Activated naive CD4-positive, alpha-beta T cell treated with Interleukin-2 at 50 U/mL for 16 hours (primary cell): ENCODE measurements around the gene PAQR3.

ENCODE experiments used
- DNase-seq: peaks from one replicate; pipeline ENCODE4 v3.0.0-alpha.2; 2020

The PAQR3 gene

GRCh38 chr4:78938868-78939666 lies at the start of gene PAQR3:
Gene PAQR3 (minus strand): TSS chr4:78939438. CDS start chr4:78939224, 214 bp downstream.
- DNase-seq, result peak; percentile 85

GRCh38 chr4:78987683-78988082 lies 48.4 kb upstream of the PAQR3 start:
- DNase-seq, result no peak

GRCh38 chr4:78984593-78984992 lies 45.4 kb upstream of the PAQR3 start:
- DNase-seq, result no peak

- no peak for DNase-seq
These were observed 36.6 kb upstream of the PAQR3 start for GRCh38 chr4:78975865-78976264.

GRCh38 chr4:78971776-78972175 lies 32.5 kb upstream of the PAQR3 start:
- no peak for DNase-seq

GRCh38 chr4:78971326-78971725 lies 32.1 kb upstream of the PAQR3 start:
- no peak for DNase-seq

- DNase-seq, result no peak
These were observed 23.4 kb upstream of the PAQR3 start for GRCh38 chr4:78962597-78963115.

GRCh38 chr4:78960926-78961325 lies 21.7 kb upstream of the PAQR3 start:
- DNase-seq, result no peak

- DNase-seq, result no peak
These were observed 17.7 kb upstream of the PAQR3 start for GRCh38 chr4:78956975-78957374.

- no peak for DNase-seq
These were observed 14.8 kb upstream of the PAQR3 start for GRCh38 chr4:78953769-78954666.

- no peak for DNase-seq
These were observed 14.0 kb upstream of the PAQR3 start for GRCh38 chr4:78953231-78953630.

GRCh38 chr4:78951862-78952472 lies 12.7 kb upstream of the PAQR3 start:
- no peak for DNase-seq

- no peak for DNase-seq
These were observed 10.5 kb upstream of the PAQR3 start for GRCh38 chr4:78949735-78950134.

GRCh38 chr4:78945651-78946179 lies 6.5 kb upstream of the PAQR3 start:
- no peak for DNase-seq

GRCh38 chr4:78944381-78944780 lies 5.1 kb upstream of the PAQR3 start:
- DNase-seq, result no peak

- no peak for DNase-seq
These were observed 1.5 kb upstream of the PAQR3 start for GRCh38 chr4:78940752-78941151.

GRCh38 chr4:78939667-78940008 lies 400 bp upstream of the PAQR3 start:
- DNase-seq, result no peak

GRCh38 chr4:78938474-78938867 lies 767 bp downstream of the PAQR3 start:
- DNase-seq, result no peak

- DNase-seq, result no peak
These were observed 1.4 kb downstream of the PAQR3 start for GRCh38 chr4:78937837-78938236.

GRCh38 chr4:78936989-78937388 lies 2.2 kb downstream of the PAQR3 start:
- no peak for DNase-seq

GRCh38 chr4:78930016-78930629 lies 9.1 kb downstream of the PAQR3 start:
- DNase-seq, result no peak

GRCh38 chr4:78928835-78929234 lies 10.4 kb downstream of the PAQR3 start:
- DNase-seq, result no peak

GRCh38 chr4:78926826-78927225 lies 12.4 kb downstream of the PAQR3 start:
- DNase-seq, result no peak
